NCI-H524 treated with DMSO at 0.1 percent for 48 hours (cell line): ENCODE measurements around the gene RUNX2.
A peak's percentile ranks its signal among the peaks of the same experiment; 100 is the strongest.
"Not testable (repeated sequence)": the region's sequence is repeated elsewhere in the genome, so short reads cannot be mapped to it uniquely, and the experiment has no call there.

Source experiments
- DNase-seq: peaks from one replicate; lab custom pipeline; 2025; lab: John Stamatoyannopoulos, UW

RUNX2 gene

DNA sequence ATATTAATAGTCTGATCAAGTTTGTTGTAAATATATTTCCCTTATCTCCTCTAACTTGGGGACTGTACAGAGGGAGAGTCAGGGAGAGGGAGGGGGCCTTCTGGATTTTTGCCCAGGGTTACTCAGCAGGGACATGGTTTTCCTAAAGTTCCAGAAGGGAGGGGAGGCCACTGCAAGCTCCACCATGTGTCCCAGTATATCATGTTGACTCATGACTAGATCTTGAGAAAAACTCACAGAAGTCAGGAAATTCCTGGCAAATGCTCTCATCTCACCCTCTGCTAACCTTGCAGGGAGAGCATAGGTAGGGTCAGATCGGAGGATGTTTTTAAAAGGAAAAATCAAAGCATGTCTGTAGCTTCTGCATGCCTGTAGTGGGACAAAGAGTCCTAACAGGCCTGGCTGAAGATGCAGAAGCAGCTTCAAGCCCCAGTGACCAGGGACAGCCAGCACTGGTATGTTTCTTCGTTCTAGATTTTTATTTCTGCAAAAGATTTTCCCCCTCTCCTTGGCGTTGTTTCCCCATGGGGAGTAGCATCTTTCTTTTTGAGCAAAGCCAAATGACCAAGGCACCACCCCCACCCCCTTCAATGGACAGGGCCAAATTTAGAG, 322.5 kb downstream of the RUNX2 start:
- DNase-seq: no peak

DNA sequence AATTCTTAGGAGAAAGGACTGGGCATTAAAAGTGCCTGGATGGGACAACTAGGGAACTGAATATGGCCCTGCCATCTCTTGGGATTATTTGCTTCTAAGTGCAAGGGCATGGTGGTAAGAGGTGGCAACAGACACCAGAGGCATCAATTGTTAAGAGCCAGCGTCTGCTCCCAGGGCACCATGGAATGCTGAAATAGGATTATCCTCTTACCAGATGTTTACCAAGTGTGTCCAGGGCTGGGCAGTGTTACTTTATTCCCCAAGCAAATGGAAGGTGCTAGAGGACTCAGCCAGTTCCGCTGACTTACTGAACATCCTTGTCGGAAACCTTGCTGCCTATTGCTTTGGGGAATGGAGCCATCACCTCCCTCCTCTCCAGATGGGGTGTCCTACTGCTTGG, 323.2 kb downstream of the RUNX2 start:
- DNase-seq: peak; percentile 71

DNA sequence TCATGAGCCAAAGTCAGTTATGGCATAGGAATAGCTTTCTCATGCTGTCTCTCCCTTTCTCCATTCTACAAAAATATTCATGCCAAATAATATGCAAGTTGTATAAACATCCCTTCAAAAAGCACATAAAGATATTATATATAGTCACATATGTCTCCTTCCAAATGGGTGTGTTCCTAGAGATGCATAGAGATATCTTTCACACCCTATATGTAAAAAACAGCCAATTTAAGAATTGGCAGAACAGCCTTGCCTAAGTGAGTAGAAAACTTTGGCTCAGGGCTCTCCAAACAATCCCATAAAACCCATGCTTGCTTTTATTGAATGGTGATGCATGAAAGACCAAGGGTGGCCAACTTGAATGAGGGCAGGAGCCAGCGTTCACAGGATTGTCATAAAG, 324.3 kb downstream of the RUNX2 start:
- no peak for DNase-seq

DNA sequence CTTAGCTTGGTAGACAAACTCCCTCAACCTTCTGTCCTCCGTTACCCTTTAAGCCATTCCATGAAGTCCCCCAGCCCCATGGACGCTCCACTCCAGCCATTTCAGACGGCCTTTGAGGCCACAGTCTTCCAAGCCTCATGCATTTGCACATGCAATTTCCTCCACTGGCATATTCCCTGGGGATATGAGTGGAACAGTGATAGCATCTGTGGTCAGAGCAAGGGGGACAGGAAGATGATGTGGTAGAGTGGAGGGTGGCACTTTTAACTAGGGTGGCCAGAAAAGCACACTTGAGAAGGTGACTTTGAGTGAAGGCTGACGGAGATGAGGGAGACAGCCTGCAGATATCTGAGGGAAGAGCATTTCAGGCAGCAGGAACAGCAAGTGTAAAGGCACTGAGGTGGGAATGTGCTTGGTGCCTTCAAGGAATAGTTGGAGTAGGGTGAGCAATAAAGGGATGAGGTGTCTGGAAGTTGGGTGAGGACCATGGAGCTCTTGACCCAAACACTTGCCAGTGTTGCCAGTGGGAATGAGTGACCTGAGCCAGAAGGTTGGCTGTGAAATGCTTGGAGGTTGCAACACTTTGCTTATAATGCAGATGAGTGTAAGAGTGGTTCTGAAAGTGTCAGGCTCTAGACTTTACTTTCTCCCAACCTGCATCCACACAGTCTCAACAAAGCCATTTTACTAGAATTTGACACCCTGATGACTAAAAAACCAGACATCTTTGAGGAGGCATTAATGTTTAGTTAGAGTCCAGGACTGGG, 325.2 kb downstream of the RUNX2 start:
- no peak for DNase-seq

DNA sequence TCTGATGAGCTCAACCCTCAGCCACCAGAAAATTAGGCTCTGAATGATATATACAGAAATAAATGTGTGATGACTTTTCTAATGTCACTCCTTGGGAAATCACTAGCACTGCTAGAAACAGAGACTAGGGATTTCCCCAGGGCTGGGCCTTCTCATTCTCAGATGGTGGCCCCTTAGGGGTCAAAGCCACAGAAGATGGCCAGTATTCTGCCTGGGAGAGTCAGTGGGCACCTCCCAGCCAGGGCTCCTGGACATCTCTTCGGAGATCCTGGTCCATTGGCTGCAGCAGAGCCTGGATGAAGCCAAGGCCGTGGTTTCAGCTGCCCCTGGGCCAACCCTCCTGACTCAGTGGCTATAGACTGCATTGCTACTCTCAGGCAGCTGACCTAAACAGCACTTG, 326.5 kb downstream of the RUNX2 start:
- DNase-seq: no peak

DNA sequence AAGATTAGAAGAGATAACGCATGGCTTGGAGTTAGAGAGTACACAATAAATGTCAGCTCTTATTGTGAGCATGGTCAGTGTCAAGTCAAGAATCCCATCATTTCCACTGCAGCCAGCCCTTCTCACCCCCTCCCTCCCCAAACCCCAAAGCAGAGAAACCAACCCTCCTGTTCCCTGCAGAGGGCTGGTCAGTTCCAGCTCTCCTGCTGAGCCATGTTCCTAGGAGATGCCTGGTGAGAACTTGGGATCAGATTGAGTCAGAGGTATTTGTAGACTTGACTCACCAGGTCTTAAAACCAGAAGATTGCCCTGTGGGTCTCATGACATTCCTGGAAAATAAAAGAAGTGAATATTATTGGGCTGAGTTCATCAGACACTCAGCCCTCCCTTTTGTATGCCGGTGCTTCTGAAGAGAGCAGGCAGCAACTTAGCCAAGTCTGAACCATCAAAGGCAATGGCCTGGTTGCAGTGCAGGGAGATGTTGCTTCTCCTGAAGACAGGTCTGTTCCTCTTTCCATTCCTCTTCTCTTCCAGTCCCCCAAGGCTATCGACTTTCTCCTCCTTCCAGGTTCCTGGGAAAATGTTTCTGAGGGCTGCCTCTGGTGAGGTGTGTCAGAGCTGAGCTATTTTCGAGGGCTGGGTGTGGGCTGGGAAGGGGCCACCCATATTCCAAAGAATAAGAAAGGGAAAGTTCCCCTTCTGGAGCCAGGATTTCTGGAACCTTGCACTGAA, 327.8 kb downstream of the RUNX2 start:
- no peak for DNase-seq

DNA sequence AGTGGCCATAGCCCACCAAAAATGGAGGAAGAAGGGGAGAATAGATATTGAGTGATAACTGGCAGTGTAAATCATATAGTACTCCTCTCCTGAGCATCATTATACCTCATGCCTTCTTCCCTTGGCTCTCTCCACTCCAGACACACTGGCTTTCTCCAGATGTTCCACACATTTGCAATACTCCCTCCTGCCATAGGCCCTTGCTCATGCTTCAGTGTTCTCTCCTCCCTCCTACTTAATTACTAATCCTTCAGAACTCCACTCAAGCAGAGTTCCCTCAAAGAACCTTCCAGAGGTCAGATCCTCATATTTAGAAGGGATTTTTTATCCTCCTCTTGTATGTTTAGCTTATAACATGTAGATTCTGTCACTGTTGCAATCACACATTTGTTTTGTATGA, 329.1 kb downstream of the RUNX2 start:
- no peak for DNase-seq

DNA sequence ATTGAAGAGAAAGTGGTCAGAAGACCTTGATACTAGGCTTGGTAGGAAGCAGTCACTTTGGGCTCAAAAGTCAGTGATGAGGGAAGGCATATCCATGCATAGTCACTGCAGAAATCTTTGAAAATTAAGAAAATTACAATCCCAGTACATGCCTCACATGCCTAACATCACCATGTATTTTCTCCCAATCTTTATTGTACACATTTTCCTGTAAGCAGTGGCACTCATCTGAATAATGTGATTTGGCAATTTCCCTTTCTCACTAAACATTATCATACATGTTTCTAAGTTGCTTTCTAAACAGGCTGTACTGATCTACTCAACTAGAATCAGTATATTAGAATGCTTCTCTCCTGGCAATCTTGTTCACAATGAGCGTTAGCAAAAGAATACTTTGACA, 330.3 kb downstream of the RUNX2 start:
- DNase-seq: no peak

DNA sequence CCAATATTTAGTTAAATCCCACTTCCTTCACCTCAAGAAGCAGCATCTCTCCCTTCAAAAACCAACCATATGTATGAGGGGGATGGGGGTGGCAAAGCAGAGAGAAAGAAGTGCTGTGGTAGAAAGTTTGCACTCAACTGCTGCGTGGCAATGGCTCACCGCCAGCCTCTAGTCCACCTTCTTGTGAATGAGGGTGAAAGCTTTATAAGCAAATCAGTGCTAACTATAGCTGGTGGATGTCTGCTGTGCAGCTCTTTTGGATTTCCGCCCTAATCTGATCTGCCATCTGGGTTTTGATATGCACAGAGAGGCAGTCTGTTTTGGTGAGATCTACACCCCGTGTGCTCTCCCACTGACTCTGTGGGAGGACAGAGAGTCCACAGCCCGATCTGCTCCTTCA, 330.8 kb downstream of the RUNX2 start:
- DNase-seq: no peak

DNA sequence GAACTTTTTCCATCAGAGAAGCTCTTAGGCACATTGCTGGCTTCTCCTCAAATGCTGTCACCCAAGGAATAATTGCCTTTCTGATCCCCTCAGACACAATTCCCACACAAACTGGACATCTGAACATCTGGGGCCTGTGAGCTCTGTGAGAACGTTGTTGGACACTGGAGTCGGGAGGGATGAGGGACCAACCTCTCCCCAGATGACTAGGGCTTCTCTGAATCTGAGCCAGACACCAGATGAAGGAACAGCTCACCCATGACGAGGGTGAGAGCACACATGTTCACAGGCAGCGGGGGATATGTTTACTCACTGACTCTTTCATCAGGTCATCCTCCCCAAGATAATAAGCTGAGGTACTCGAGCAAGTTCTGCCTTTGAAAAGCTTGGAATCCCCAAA, 333.5 kb downstream of the RUNX2 start:
- no peak for DNase-seq

DNA sequence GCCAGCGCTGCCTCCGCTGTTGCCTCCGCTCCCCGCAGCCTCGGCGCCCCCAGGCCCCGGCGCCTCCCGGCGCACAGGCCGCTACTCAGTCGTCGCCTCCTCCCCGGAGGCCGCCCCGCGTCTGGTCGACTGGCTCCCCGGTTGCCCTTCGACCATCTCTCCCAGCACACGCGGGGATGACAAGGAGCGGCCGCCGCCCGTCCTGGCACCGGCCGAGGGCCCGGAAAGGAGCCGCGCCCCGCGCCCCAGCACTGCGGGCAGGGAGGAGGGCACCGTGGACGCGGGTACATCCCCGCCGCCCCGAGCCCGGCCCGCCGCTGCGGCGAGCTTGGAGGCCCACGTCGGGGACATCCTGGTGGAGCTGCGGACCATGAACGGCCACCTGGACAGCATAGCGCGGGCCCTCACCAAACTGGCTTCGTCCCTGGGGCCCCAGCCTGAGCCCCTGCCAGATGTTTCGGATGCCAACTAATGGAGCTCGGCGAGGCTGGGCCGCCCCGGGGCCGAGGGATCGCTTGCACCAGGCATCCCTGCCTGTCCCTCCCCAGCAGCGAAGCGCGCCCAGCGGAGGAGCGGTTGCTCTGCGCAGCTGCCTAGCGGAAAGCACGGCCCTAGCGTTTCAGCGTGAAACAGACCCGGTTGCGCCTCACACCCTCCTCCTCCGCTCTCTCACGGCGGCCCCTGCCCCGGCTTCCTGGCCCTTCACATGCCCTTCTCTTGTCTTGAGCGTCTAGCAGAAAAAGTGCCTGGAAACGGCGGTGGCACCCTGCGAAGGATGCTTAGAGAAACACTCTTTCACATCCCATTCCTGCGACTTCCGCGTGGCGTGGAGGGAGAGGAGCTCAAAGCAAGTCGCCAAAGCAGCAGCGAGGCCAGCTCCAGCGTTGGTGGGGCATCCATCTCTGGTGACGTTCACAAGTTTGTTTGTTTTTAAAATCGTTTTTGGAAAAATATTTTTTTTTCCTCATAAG, 335.4 kb downstream of the RUNX2 start:
- DNase-seq: no peak

DNA sequence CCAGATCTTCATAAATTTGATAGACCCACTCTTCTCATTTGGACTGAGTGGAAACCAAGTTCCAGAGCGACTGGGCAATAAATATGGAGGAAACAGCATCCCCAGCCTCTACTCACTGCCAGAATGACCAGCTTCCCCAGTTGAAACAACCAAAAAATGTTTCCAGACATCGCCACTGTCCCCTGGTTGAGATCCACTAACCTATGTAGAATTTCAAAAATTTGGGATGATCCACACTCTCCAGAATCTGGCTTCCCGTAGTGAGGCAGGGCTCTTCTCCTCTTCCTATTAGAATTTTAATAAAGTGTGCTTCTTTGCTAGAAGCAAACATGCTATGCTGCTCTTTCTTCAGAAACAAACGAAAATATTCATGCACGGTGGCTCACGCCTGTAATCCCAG, 336.6 kb downstream of the RUNX2 start:
- DNase-seq: no peak

DNA sequence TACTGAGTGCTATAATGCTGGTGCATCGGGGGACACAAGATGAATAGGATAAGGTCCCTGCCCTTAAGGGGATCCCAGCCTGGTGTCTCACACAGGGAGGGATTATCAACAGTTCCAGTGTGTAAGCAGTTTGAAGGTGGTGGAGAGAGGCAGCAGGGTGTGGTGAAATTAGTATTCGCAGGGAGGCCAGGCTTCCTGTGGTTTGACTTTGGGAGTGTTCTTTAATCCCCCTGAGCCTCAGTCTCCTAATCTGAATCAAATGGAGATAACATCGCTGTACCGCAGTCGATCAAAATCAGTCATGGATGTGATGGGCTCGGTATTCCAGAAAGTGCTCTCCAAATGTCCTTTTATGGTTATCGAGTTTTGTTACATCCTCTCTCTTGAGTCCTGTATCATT, 337.7 kb downstream of the RUNX2 start:
- DNase-seq: no peak

DNA sequence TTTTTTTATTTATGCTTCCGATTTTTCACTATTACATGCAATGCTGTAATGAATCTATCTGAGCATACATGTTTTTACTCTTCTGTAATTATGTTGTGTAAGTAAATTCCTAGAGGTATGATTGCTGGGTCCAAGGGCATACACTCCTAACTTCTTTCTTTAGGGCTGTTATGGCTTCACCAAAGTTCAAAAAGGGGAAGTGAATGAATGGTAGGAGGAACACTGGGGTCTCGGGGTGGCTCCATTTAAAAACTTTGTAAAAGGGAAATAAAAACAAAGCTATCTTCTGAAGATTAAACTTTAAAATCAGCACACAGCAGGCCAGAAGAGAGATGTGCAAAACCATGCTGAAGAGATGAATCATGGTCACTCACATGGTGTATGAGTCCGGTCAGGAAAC, 338.7 kb downstream of the RUNX2 start:
- DNase-seq: no peak

DNA sequence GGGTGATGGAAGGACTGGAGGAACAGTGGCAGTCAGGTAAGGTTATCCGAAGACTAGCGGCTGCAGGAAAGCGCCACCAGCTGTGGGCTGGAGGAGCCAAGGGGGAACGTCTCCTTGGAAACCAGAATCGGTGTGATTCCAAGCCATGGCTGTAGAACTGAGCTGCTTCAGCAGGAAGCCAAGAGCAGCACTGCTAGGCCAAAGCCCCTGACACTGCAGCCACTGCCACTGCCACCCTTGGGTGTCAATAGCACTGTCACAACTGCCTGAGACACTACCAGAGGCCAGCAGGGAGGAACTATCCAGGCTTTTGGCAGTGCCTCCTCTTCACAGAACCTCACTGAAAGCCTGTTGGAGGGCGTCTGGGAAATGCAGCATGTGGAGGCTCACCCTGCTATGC, 339.2 kb downstream of the RUNX2 start:
- DNase-seq: no peak

DNA sequence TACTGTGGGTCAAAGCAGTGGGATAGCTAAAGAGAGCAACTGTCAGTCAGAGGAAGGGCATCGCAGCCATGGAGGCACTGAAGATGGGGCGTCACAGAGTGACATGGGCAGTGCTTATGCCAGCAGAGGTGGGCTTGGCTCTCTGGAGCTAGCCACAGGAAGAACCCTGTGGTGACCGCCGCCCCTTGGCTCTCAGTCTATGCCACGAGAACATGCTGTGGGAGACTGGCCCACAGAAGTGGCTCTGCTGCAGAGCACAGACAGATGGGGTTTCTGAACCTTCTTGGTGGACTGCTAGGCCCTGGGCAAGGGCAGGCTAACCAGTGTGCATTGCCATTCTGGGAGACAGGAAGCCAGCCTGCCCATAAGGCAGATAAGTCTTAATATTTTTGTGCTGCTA, 339.6 kb downstream of the RUNX2 start:
- no peak for DNase-seq

DNA sequence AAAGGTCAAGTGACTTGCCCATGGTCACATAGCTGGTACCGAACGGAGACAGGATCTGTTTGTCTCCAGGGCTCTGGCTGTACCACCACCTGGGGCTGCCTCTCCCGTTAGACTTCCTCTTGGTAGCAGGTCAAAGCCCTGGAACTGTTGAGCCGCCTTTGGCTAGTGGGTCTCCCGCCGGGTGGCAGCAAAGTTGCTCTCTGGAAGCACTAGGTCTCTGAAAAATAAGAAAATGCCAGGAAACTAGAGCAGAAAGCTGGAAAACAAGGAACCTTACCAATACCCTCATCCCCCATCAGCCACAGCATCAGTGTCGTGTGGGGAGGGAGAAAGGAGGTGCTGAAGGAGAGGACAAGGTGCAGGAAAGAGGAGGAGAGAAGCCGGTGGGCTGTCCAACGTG, 340.6 kb downstream of the RUNX2 start:
- DNase-seq: no peak

DNA sequence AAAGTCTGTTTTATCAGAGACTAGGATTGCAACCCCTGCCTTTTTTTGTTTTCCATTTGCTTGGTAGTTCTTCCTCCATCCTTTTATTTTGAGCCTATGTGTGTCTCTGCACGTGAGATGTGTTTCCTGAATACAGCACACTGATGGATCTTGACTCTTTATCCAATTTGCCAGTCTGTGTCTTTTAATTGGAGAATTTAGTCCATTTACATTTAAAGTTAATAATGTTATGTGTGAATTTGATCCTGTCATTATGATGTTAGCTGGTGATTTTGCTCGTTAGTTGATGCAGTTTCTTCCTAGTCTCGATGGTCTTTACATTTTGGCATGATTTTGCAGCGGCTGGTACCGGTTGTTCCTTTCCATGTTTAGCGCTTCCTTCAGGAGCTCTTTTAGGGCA, 345.0 kb downstream of the RUNX2 start:
- DNase-seq: not testable (repeated sequence)

DNA sequence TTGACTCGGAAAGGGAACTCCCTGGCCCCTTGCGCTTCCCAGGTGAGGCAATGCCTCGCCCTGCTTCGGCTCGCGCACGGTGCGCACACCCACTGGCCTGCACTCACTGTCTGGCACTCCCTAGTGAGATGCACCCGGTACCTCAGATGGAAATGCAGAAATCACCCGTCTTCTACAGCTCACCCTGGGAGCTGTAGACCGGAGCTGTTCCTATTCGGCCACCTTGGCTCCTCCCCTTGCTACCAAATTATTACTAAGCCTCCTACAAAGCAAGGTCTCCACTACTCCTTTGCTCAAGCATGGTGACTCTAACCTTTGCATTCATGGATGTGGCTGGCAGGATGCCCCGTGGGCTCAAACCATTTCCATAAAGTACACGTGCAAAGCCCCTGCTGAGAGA, 347.0 kb downstream of the RUNX2 start:
- not testable (repeated sequence) for DNase-seq

DNA sequence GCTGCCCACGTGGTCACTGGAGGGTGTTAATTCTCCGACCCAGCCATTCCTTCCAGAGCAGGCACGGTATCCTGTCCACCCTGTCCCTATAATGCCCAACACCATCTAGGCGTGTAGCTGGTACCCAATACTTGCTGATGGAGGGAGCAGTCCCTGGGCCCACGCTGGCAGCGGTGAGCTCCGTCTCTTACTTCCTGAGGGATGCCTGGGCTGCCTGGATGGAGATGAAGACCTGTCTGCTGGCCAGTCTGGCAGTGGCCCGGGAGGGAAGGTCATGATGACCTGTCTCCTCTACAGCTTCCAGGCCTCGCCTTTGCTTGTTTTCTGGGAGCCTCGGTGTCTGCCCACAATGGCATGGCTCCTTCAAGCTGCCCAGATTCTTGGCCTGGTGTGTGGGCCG, 347.5 kb downstream of the RUNX2 start:
- DNase-seq: no peak

DNA sequence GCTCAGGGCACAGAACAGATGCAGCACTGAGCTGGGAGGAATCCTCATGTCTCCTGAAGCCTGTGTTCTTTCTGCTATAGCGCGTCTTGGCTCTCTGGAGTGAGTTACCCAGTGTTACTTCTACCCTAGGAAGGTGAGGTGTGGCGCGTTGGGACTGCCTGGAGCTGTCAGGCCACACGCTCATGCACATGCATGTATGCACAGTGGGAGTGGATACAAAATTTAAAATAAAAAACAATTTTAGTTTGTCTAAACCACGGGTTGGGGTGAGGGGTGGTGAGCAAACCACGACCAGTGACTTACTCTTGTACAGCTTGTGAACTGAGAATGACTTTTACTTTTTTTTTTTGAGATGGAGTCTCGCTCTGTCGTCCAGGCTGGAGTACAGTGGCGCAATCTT, 348.2 kb downstream of the RUNX2 start:
- DNase-seq: no peak
